GM19193 (cell line): ENCODE results near the gene MUC5AC.

Experiments
- POLR2A ChIP-seq: IDR thresholded peaks from 4 replicates; pipeline ENCODE4 v1.6.1; 2011; ENCODE audit not compliant: insufficient read depth, insufficient read length; ENCODE audit errors: extremely low read depth

The MUC5AC gene

GRCh38 chr11:1129611-1130160 is 28.1 kb upstream of the MUC5AC start:
- no peak for TF ChIP-seq POLR2A

- no peak for TF ChIP-seq POLR2A
Measured at GRCh38 chr11:1130276-1131032, 27.3 kb upstream of the MUC5AC start.

- no peak for TF ChIP-seq POLR2A
Measured at GRCh38 chr11:1131033-1131911, 26.5 kb upstream of the MUC5AC start.

GRCh38 chr11:1134848-1135445 is 22.8 kb upstream of the MUC5AC start:
- no peak for TF ChIP-seq POLR2A

- no peak for TF ChIP-seq POLR2A
Measured at GRCh38 chr11:1138097-1138496, 19.7 kb upstream of the MUC5AC start.

GRCh38 chr11:1139441-1140083 is 18.2 kb upstream of the MUC5AC start:
- no peak for TF ChIP-seq POLR2A

- no peak for TF ChIP-seq POLR2A
Measured at GRCh38 chr11:1140642-1141490, 16.9 kb upstream of the MUC5AC start.

GRCh38 chr11:1146365-1146764 is 11.4 kb upstream of the MUC5AC start:
- TF ChIP-seq POLR2A, result no peak

GRCh38 chr11:1147792-1148191 is 10.0 kb upstream of the MUC5AC start:
- TF ChIP-seq POLR2A, result no peak

- no peak for TF ChIP-seq POLR2A
Measured at GRCh38 chr11:1148752-1149180, 9.0 kb upstream of the MUC5AC start.

- TF ChIP-seq POLR2A, result no peak
Measured at GRCh38 chr11:1149545-1149944, 8.2 kb upstream of the MUC5AC start.

- TF ChIP-seq POLR2A, result no peak
Measured at GRCh38 chr11:1150116-1150515, 7.6 kb upstream of the MUC5AC start.

GRCh38 chr11:1150769-1151365 is 6.9 kb upstream of the MUC5AC start:
- no peak for TF ChIP-seq POLR2A
